ENCODE results near the gene TGFBR2. TPM values are rescaled to one million over a fixed set of nuclear protein-coding genes. Genes with fewer than 3 reads are reported as not detected.

TGFBR2 gene
- total RNA-seq, 2 donors from 2014 or later = 53.0 to 69.6 TPM

GRCh38 chr3:30670292-30670691, 63.9 kb downstream of the TGFBR2 start:
- TF ChIP-seq POLR2A (IDR thresholded peaks at IDR 0.05) = no peak
- no peak for TF ChIP-seq POLR2AphosphoS5 (IDR thresholded peaks at IDR 0.05)
- no peak for TF ChIP-seq CTCF (IDR thresholded peaks at IDR 0.05)
- no peak for DNase-seq (ENCODE audit: low spot score)
- intact Hi-C loops (cut with DNase I) = no loop called here
- H3K4me1 ChIP-seq (replicated peaks) = no peaks in the 10 kb centered on the region
- no peaks in the 10 kb centered on the region for H3K9me3 ChIP-seq
- H3K27me3 ChIP-seq (replicated peaks; ENCODE audit: insufficient read depth) = no peaks in the 10 kb centered on the region
- no peak overlapping the region for H3K4me3 ChIP-seq
- H3K27ac ChIP-seq = no peak overlapping the region
- H3K36me3 ChIP-seq = no peaks in the 10 kb centered on the region

DNA sequence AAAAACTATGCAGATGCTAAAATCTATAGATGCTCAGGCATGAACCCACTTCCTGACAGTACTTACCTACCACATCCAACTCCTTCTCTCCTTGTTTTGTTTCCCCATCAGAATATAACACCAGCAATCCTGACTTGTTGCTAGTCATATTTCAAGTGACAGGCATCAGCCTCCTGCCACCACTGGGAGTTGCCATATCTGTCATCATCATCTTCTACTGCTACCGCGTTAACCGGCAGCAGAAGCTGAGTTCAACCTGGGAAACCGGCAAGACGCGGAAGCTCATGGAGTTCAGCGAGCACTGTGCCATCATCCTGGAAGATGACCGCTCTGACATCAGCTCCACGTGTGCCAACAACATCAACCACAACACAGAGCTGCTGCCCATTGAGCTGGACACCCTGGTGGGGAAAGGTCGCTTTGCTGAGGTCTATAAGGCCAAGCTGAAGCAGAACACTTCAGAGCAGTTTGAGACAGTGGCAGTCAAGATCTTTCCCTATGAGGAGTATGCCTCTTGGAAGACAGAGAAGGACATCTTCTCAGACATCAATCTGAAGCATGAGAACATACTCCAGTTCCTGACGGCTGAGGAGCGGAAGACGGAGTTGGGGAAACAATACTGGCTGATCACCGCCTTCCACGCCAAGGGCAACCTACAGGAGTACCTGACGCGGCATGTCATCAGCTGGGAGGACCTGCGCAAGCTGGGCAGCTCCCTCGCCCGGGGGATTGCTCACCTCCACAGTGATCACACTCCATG, 65.3 kb downstream of the TGFBR2 start:
- Histone ChIP-seq H3K9me3 (no peaks in the 10 kb centered on the region), H3K4me1 (replicated peaks) (no peaks in the 10 kb centered on the region), H3K27ac (no peak overlapping the region), H3K27me3 (replicated peaks; ENCODE audit: insufficient read depth) (no peaks in the 10 kb centered on the region), H3K36me3 (no peaks in the 10 kb centered on the region), H3K4me3 (no peak overlapping the region)
- 96% methylated on average over 20 of the region's 20 CpGs for WGBS
- no peak for DNase-seq (ENCODE audit: low spot score)
- intact Hi-C loops (cut with DNase I) = no loop called here
- TF ChIP-seq POLR2A (IDR thresholded peaks at IDR 0.05) (no peak), CTCF (IDR thresholded peaks at IDR 0.05) (no peak), POLR2AphosphoS5 (IDR thresholded peaks at IDR 0.05) (no peak)

- no peaks in the 10 kb centered on the region for H3K36me3 ChIP-seq
- no peak for DNase-seq (ENCODE audit: low spot score)
- no peaks in the 10 kb centered on the region for H3K9me3 ChIP-seq
- no peak overlapping the region for H3K27ac ChIP-seq
- no peaks in the 10 kb centered on the region for H3K4me1 ChIP-seq (replicated peaks)
- no peaks in the 10 kb centered on the region for H3K27me3 ChIP-seq (replicated peaks; ENCODE audit: insufficient read depth)
- TF ChIP-seq POLR2A (IDR thresholded peaks at IDR 0.05) = no peak
- no peak for TF ChIP-seq POLR2AphosphoS5 (IDR thresholded peaks at IDR 0.05)
- TF ChIP-seq CTCF (IDR thresholded peaks at IDR 0.05) = no peak
- 98% methylated on average over 4 of the region's 4 CpGs for WGBS
- intact Hi-C loops (cut with DNase I) = no loop called here
- H3K4me3 ChIP-seq = no peak overlapping the region
Observed at GRCh38 chr3:30672287-30672735, 65.9 kb downstream of the TGFBR2 start.

- H3K4me3 ChIP-seq = no peak overlapping the region
- 94% methylated on average over 4 of the region's 4 CpGs for WGBS
- DNase-seq (ENCODE audit: low spot score) = no peak
- intact Hi-C loops (cut with DNase I) = no loop called here
- TF ChIP-seq POLR2AphosphoS5 (IDR thresholded peaks at IDR 0.05) (no peak), CTCF (IDR thresholded peaks at IDR 0.05) (no peak), POLR2A (IDR thresholded peaks at IDR 0.05) (no peak)
- H3K27ac ChIP-seq = no peak overlapping the region
- no peaks in the 10 kb centered on the region for H3K36me3 ChIP-seq
- no peaks in the 10 kb centered on the region for H3K9me3 ChIP-seq
- no peaks in the 10 kb centered on the region for H3K4me1 ChIP-seq (replicated peaks)
- no peaks in the 10 kb centered on the region for H3K27me3 ChIP-seq (replicated peaks; ENCODE audit: insufficient read depth)
Observed at GRCh38 chr3:30672959-30673358, 66.6 kb downstream of the TGFBR2 start.

Measured in prostate gland (tissue), 2 donors.